Activated CD4-positive, CD25-positive, alpha-beta regulatory T cell treated with anti-CD3 and anti-CD28 coated beads, Interleukin-2, amount 50 U/mL, for 72 hours (primary cell): ENCODE results near the gene PRPF38B.
"Not testable (repeated sequence)": the region's sequence is repeated elsewhere in the genome, so short reads cannot be mapped to it uniquely, and the experiment has no call there.

ENCODE experiments used
- DNase-seq: peaks from one replicate; pipeline ENCODE4 v3.0.0; 2021

Gene PRPF38B, protein sequence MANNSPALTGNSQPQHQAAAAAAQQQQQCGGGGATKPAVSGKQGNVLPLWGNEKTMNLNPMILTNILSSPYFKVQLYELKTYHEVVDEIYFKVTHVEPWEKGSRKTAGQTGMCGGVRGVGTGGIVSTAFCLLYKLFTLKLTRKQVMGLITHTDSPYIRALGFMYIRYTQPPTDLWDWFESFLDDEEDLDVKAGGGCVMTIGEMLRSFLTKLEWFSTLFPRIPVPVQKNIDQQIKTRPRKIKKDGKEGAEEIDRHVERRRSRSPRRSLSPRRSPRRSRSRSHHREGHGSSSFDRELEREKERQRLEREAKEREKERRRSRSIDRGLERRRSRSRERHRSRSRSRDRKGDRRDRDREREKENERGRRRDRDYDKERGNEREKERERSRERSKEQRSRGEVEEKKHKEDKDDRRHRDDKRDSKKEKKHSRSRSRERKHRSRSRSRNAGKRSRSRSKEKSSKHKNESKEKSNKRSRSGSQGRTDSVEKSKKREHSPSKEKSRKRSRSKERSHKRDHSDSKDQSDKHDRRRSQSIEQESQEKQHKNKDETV

DNA sequence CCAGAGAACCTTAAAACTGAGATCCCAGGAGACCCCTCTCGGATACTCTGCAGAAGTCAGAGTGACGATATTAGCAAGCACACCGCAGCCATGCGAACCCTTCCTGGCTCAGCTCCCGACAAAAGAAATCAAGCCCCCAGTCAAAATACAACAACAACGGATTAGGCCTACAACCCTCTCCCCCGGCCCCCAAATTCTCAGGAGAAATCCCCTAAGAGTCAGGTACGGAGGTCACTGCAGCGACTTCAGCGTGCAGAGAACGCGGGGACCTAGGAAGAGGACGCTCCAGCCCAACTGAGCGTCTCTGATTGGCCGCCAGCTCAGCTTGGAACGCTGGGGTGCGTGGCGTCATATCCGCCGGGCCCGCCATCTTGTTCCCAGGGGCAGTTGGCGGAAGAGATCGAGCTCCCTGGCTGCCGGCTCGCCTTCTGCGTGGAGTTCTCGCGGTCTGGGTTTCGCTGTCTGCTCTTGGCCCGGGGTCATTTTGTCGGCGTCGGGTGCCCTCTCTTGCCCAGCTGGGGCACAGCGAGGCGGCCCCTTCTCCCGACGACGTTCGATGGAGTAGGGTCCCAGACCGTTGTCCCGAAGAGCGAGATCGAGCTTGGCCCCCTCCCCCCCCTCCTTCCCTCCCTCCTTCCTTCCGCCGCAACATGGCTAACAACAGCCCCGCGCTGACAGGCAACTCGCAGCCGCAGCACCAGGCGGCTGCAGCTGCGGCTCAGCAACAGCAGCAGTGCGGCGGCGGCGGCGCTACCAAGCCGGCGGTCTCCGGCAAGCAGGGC lies at the start of gene PRPF38B:
Gene PRPF38B (plus strand): TSS at position 369 of the 782 bp plus-strand sequence. CDS start 282 bp downstream, at position 651.
- peak; percentile 90 for DNase-seq

GRCh38 chr1:108643492-108644335 lies 48.4 kb upstream of the PRPF38B start:
- DNase-seq: no peak

GRCh38 chr1:108644984-108645383 lies 47.1 kb upstream of the PRPF38B start:
- no peak for DNase-seq

DNA sequence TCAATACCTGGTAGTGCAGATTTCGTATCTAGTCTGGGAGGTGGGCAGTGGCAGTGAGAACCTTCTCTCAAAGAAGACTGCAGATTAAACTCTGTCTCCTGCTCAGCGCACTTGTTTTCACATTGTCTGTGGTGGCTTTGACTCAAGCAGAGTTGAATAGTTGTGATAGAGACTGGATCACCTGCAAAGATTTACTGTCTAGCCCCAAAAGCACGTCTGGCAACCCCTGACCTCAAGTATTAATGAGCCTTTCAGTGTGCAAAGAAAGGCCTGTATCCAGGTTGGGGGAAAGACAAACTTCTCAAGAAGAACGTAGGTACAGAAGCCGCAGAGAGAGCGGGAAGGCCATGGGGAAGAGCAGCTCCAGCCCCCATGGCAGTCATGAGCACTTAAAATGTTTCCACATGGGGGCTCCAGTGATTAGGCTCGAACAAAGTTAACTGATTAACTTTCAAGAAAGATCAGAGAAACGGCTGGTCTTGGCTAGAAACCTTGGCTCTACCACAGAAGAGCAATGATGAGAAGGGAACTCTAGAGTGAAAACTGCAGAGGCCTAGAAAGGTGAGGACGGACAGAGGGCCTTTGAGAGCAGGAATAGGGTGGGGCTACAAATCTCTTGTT lies 46.4 kb upstream of the PRPF38B start:
- no peak for DNase-seq

- DNase-seq: no peak
Observed at GRCh38 chr1:108646265-108646647, 45.9 kb upstream of the PRPF38B start.

- DNase-seq: peak; percentile 61
Observed at GRCh38 chr1:108646648-108647269, 45.4 kb upstream of the PRPF38B start.

GRCh38 chr1:108653431-108654105 lies 38.5 kb upstream of the PRPF38B start:
- DNase-seq: no peak

DNA sequence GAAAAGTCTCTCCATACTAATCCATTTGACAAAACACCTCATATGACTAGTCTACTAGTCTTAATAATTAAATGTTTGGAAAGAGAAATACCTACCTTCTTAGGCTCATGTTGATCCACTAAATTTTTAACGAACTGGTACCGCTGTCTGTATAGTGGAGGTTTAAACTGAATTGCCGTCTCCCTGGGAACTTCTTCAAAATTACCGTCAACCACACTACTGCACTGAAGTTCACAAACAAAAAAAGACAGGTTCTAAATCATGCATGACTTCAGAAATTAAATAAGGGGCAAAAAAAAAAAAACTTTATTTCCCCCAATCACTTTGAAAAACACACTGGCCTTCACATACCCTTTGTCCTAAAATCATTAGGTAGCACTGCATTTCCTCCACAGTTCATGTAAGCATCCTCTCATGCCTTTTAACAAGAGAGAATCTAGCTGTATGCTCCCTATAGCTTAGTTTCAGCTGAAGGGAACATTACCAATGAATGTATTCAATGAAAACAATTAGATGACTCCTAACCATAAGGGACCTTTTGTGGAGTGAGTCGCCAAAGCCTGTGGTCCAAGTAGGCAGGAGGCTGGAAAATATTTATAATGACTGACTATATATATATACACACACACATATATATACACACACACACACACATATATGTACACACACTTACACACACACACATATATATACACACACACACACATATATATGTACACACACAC lies 34.6 kb upstream of the PRPF38B start:
- DNase-seq: no peak

DNA sequence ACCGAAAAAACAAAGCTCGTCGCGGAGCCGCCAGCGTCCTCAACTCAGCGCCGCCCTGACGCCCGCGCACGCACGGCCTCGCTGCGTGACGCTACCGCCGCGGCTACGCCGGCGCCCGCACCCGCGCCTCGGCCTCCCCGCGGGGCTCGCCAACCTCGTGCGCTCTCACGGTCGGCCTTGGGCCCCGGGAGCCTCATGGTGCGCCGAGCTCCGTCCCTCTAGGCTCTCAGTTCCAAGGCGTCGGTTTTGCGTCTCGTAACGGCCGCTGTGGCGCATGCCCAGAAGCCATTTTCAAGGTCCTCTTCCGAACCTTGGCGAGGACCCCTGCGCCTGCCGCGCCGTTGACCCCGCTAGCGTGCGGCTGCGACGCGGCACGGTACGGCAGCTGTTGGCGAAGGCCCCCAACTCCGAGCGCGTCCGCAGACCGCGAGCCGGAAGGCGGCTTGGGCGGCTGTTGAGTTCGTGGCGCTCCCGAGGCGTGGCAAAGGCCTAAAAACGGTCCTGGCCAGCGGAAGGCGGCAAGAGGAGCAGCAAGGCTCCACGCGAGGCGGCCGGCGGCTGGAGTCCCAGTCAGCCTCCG lies 31.0 kb upstream of the PRPF38B start, which contains the start of gene HENMT1:
Gene HENMT1 (minus strand): TSS at position 64 of the 580 bp plus-strand sequence. CDS start 1,209 bp downstream, outside the sequence.
- DNase-seq: peak; percentile 84

GRCh38 chr1:108663074-108663473 lies 29.0 kb upstream of the PRPF38B start:
- no peak for DNase-seq

DNA sequence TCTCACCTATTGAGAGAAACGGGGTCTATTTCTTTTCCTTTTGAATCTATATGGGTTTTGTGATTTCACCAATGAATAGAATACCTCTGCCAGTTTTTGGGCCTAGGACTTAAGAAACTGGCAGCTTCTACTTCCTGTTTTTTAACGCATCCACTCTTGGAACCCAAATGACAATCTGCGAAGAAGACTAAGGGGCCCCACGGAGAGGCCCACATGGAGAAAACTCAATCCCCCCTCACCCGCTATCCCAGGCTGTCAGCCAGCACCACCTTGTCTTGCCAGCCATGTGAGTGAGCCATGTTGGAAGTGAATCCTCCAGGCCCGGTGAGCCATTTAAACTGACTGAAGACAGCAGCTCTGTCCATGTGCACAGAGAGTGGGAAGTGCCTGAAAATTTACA lies 27.6 kb upstream of the PRPF38B start:
- no peak for DNase-seq

DNA sequence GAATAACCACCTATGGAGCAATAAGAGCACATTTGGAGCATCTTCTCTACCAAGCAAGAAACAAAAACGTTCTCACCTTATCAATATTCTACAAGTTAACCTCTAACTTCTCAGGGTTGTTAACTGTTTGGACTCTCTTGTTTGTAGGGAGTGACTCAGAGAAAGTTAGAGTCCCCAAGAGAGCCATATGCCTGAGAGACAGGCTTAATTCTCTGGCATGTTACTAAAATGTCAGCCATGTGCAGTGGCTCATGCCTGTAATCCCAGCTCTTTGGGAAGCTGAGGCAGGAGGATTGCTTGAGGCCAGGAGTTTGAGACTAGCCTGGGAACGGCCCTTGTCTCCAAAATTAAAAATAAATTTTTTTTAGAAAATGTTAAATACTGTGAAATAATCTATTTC lies 27.0 kb upstream of the PRPF38B start:
- no peak for DNase-seq

DNA sequence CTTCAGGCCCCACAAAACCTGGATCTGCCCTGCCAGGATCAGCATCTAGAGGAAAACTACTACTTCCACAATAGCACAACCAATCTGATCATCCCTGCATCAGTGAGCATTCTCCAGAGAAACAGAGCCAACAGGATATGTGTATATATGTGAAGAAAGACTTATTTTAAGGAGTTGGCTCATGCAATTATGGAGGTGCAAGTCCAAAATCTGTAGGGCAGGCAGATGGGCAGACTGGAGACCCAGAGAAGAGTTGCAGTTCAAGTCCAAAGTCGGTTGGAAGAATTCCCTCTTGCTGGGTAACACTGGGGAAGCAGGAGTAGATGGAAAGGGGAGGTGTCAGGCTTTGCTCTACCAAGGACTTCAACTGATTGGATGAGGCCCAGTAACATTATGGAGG lies 26.3 kb upstream of the PRPF38B start:
- DNase-seq: no peak

GRCh38 chr1:108667422-108667821 lies 24.7 kb upstream of the PRPF38B start:
- not testable (repeated sequence) for DNase-seq

DNA sequence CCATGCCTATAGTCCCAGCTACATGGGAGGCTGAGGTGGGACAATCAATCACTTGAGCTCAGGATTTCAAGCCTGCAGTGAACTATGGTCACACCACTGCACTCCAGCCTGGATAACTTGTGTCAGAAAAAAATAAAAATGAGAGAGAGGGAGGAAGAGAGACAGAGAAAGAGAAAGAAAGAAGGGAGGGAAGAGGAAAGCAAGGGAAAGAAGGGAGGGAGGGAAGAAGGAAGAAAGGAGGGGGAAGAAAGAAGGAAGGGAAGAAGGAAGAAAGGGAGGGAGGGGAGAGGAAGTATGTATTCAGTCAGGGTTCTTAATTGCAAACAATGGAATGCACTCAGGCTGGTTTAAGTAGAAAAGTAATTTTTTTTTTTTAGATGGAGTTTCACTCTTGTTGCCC lies 23.3 kb upstream of the PRPF38B start:
- no peak for DNase-seq

GRCh38 chr1:108669679-108670078 lies 22.4 kb upstream of the PRPF38B start:
- no peak for DNase-seq

DNA sequence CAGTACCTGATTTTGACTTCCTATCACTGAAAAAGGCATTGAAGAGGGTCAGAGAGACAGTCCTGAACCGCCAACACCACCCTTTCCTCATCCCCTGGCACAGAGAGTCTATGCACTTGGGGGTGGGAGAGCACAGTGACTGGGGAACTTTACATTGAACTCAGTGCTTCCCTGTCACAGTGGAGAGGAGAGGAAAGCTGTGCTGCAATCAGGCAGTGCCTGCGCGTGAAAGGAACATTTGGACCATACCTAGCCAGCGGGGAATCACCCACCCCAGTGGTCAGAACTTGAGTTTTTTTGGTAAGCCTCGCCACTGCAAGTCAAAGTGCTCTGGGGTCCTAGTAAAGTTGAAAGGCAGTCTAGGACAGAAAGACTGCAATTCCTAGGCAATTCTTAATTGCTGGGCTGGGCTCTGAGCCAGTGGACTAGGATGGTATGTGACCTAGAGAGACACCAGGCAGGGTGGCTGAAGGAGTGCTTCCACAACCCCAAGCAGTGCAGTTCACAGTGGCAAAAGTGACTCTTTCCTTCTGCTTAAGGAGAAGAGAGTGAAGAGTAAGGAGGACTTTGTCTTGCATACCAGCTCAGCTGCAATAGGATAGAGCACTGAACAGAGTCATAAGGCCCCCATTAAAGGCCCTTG lies 21.9 kb upstream of the PRPF38B start:
- no peak for DNase-seq

DNA sequence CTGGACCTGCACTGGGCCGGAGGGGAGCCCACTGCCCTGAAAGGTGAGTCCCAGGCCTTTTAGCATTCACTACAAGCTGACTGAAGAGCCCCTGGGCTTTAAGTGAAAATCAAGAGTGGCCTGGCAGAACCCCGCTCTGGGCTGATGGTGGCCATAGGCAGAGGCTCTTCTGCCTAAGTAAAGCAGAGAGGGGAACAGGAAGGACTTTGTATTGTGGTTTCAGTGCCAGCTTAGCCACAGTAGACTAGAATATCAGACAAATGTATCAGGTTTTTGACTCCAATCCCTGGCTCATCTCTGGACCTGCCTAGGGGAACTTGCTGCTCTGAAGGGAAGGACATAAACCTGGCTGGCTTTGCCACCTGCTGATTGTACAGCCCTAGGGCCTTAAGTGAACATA lies 21.0 kb upstream of the PRPF38B start:
- no peak for DNase-seq

DNA sequence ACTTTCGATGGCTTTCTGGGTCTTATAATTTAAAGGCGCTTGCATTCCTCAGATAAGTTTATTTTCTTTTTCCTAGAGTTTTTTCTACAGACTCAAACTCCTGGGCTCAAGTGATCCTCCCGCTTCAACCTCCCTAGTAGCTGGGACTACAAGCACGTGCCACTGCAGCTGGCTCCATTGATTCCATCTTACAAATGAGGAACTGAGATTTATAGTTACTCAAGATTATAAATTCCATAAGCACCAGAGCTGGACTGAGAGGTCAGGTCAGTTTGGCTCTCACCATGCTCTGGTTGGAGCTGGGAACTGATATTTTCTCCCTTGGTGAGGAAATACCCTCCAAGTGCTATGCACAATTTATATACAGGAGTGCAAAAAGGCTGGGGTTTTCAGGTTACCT lies 13.4 kb upstream of the PRPF38B start:
- DNase-seq: no peak
